ENCODE data around the gene CETP.

The CETP gene

GRCh38 chr16:56961386-56961785, 364 bp upstream of the CETP start:
- no peak overlapping the region for H3K4me3 ChIP-seq (ENCODE audit: low read length)
- TF ChIP-seq CTCF (conservative IDR thresholded peaks at IDR 0.05; ENCODE audit: low read depth, low read length), result no peak
- DNase-seq (ENCODE audit: low read depth), result no peak

GRCh38 chr16:56964243-56965148, 2.7 kb downstream of the CETP start:
- DNase-seq (ENCODE audit: low read depth), result peak; percentile 30
- peak; percentile 74 for TF ChIP-seq CTCF (conservative IDR thresholded peaks at IDR 0.05; ENCODE audit: low read depth, low read length)
- no peak overlapping the region for H3K4me3 ChIP-seq (ENCODE audit: low read length)

GRCh38 chr16:56965149-56966092, 3.7 kb downstream of the CETP start:
- no peak for TF ChIP-seq CTCF (conservative IDR thresholded peaks at IDR 0.05; ENCODE audit: low read depth, low read length)
- no peak for DNase-seq (ENCODE audit: low read depth)
- H3K4me3 ChIP-seq (ENCODE audit: low read length), result no peak overlapping the region

- no peak for TF ChIP-seq CTCF (conservative IDR thresholded peaks at IDR 0.05; ENCODE audit: low read depth, low read length)
- no peak overlapping the region for H3K4me3 ChIP-seq (ENCODE audit: low read length)
These were observed 4.3 kb downstream of the CETP start for GRCh38 chr16:56966093-56966475.

GRCh38 chr16:56967733-56968132, 6.0 kb downstream of the CETP start:
- H3K4me3 ChIP-seq (ENCODE audit: low read length), result no peak overlapping the region
- DNase-seq (ENCODE audit: low read depth), result no peak
- TF ChIP-seq CTCF (conservative IDR thresholded peaks at IDR 0.05; ENCODE audit: low read depth, low read length), result no peak

More at GRCh38 chr16:56966093-56966475, 4.3 kb downstream of the CETP start:
- DNase-seq (ENCODE audit: low read depth), result no peak

GRCh38 chr16:56969769-56970168, 8.0 kb downstream of the CETP start:
- TF ChIP-seq CTCF (conservative IDR thresholded peaks at IDR 0.05; ENCODE audit: low read depth, low read length), result no peak
- no peak overlapping the region for H3K4me3 ChIP-seq (ENCODE audit: low read length)
- no peak for DNase-seq (ENCODE audit: low read depth)
